ENCODE data around the gene INSRR. TPM values are rescaled to one million over a fixed set of nuclear protein-coding genes. Genes with fewer than 3 reads are reported as not detected.

INSRR gene
- total and polyA plus RNA-seq, 2 of the 4 experiments (the other 2 are of a cell fraction): not detected

DNA sequence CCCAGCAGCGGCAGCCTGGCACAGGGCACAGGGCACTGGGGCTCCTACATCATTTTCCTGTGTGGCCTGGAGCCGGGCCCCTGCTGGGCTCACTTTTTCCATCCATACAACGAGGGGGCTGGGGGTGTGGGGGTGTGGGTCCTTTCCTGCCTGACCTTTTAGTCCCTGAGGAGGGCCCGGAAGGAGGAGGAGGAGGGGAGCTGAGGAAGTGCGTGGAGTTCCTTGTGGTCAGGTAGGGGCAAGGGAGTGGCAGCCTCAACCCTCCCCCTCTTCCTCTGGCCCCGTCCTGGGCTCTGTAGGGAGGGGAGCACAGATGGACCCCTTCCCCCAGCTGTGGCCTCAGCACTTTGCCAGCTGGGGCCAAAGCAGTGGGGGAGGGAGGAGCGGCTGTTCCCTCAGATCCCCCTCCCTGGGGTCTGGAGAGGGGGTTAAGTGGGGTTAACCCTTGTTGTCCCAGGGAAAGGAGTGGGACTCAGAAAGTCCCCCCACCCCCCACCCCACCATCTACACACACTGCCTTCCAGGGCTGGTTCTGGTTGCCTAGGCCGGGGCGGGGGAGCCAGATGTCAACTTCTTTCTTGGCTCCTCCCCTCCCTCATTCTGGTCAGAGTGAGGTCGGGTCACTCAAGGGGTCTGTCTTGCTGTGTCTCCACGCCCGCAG is 7.5 kb upstream of the INSRR start:
- Histone ChIP-seq H3K56ac (ENCODE audit: extremely low read depth, insufficient read depth, low read length) (no peak overlapping the region), H3K79me1 (ENCODE audit: low read depth in 1 of 2, low read length in 2 of 2) (no peaks in the 10 kb centered on the region), H4K20me1 (ENCODE audit: insufficient read depth, low read length) (peaks cover 8% of the 10 kb centered on the region; the same call in 1 of the 2 replicates), H2BK5ac (ENCODE audit: low read depth, low read length, poor library complexity, severe bottlenecking) (no peak overlapping the region), H3K9me1 (ENCODE audit: insufficient read depth, low read length) (peaks cover 3% of the 10 kb centered on the region; the same call in 1 of the 2 replicates), H3K4me2 (ENCODE audit: low read depth, low read length) (no peak overlapping the region), H3K23ac (ENCODE audit: low read depth, low read length) (no peak overlapping the region), H4K5ac (ENCODE audit: low read depth, low read length) (no peak overlapping the region), H2BK120ac (ENCODE audit: low read depth, low read length) (no peak overlapping the region), H3K18ac (ENCODE audit: low read depth, low read length) (no peak overlapping the region), H4K8ac (ENCODE audit: low read depth in 2 of 2, low read length in 2 of 2) (no peak overlapping the region), H3K36me3 (ENCODE audit: control insufficient read depth, insufficient read depth, low read length) (no peaks in the 10 kb centered on the region), H3K27me3 (ENCODE audit: control insufficient read depth, insufficient read depth, low read length) (peaks cover 56% of the 10 kb centered on the region), H3K9ac (ENCODE audit: low read depth, low read length) (no peak overlapping the region), H2AFZ (replicated peaks; ENCODE audit: low read length, poor library complexity) (no peak overlapping the region), H4K91ac (ENCODE audit: insufficient read depth, low read depth, low read length) (no peak overlapping the region), H3K4me3 (ENCODE audit: insufficient read depth, low read depth, low read length) (no peak overlapping the region), H2AK5ac (ENCODE audit: low read depth, low read length) (no peak overlapping the region), H2BK15ac (ENCODE audit: low read depth, low read length) (no peak overlapping the region), H3K4me1 (ENCODE audit: control insufficient read depth, insufficient read depth, low read length) (peaks cover 6% of the 10 kb centered on the region), H2BK20ac (ENCODE audit: low read depth, low read length) (no peak overlapping the region), H3K27ac (ENCODE audit: insufficient read depth, low read length) (no peak overlapping the region), H2AK9ac (replicated peaks; ENCODE audit: low read depth, low read length, poor library complexity) (no peak overlapping the region), H3K4ac (ENCODE audit: low read depth, low read length) (no peak overlapping the region), H3K9me3 (ENCODE audit: control insufficient read depth, insufficient read depth, low read length) (no peaks in the 10 kb centered on the region), H3K14ac (replicated peaks; ENCODE audit: low read depth, low read length) (no peak overlapping the region)
- ATAC-seq (ENCODE audit: low read depth) (no peak), DNase-seq (no peak)
- in situ Hi-C loops (cut with MboI; ENCODE audit: low sequenced_read_pairs) (no loop called here), intact Hi-C loops (cut with micrococcal nuclease) (no loop called here), dilution Hi-C loops (cut with HindIII; ENCODE audit: low sequenced_read_pairs, unreplicated experiment) (no loop called here)
- no peak for TF ChIP-seq MAZ (IDR thresholded peaks at IDR 0.05; ENCODE audit: borderline replicate concordance, low read depth, low read length)
- TF ChIP-seq BHLHE40 (IDR thresholded peaks at IDR 0.05; ENCODE audit: low read depth, low read length): no peak
- TF ChIP-seq CHD1 (IDR thresholded peaks at IDR 0.05; ENCODE audit: low read depth, low read length): no peak
- no peak for TF ChIP-seq RFX5 (IDR thresholded peaks at IDR 0.05; ENCODE audit: low read depth, low read length)
- no peak for TF ChIP-seq CEBPB (IDR thresholded peaks at IDR 0.05; ENCODE audit: low read depth, low read length)
- TF ChIP-seq SMC3 (IDR thresholded peaks at IDR 0.05; ENCODE audit: low read depth, low read length): no peak
- TF ChIP-seq POLR2A (IDR thresholded peaks at IDR 0.05; ENCODE audit: low read depth, low read length): no peak
- TF ChIP-seq, protein P1, sequence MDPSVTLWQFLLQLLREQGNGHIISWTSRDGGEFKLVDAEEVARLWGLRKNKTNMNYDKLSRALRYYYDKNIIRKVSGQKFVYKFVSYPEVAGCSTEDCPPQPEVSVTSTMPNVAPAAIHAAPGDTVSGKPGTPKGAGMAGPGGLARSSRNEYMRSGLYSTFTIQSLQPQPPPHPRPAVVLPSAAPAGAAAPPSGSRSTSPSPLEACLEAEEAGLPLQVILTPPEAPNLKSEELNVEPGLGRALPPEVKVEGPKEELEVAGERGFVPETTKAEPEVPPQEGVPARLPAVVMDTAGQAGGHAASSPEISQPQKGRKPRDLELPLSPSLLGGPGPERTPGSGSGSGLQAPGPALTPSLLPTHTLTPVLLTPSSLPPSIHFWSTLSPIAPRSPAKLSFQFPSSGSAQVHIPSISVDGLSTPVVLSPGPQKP (IDR thresholded peaks at IDR 0.05; ENCODE audit: borderline replicate concordance, low read depth, low read length): no peak
- no peak for TF ChIP-seq RAD21 (IDR thresholded peaks at IDR 0.05; ENCODE audit: low read length)
- no peak for TF ChIP-seq MXI1 (IDR thresholded peaks at IDR 0.05; ENCODE audit: borderline replicate concordance, low read depth, low read length)
- POLR2A ChIA-PET (ENCODE audit: unreplicated experiment): no interaction called here
- no TSS peak for BruUV-seq (replicated peaks)
- 50% methylated on average over 2 of the region's 12 CpGs; no CpG with 5 or more reads in 1 of the 2 experiments for WGBS, 2 experiments (ENCODE audit: extremely low coverage in 2 of 2, insufficient read length in 1 of 2)
- CTCF ChIA-PET: no interaction called here

Data from IMR-90 (cell line).